Measurements from ENCODE around the gene NTPCR.
A peak's percentile ranks its signal among the peaks of the same experiment; 100 is the strongest.

The NTPCR gene

DNA sequence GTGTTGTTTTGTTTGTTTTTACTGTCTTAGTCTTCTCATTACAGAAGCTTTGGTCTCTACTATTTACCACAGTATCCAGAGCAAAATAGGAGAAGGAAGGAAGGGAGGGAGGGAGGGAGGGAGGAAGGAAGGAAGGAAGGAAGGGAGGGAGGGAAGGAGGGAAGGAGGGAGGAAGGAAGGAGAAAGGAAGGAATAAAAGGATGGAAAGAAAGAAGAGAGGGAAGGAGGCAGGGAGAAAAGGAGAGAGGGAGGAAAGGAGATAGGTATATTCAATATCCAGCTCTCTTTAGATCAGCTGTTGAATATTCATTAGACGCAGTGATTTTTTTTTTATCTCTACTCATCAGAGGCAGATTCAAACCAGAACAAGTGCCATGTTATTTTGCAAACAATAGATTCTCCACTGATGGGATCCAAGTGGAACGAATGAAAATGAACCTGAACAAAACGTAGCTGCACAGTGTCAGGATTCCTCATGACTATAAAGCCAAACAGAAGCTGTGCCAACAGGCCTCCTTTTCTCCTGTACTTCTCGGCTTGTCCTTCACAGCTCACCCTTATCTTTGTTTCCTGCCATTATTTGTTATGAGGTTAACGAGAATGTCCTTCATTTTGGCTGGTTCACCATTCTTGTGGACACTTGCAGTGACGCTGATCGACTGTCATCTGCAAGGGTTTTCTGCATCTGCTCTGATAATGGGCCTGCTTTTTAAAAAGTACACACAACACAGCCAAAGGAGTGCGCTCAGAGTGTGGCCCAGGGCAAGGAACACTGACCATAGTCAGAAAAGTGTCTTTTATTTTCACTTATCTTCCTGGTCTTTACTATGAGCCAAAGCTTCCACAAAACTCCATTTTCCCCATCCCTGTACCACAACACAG lies 7.8 kb upstream of the NTPCR start:
- H3K9ac ChIP-seq (ENCODE audit: low read depth, low read length): no peak overlapping the region
- DNase-seq: no peak
- H3K4me2 ChIP-seq (ENCODE audit: insufficient read depth, low read length): no peak overlapping the region
- H4K20me1 ChIP-seq (ENCODE audit: insufficient read depth, low read length): no peaks in the 10 kb centered on the region
- TF ChIP-seq EZH2 (IDR thresholded peaks at IDR 0.05; ENCODE audit: borderline replicate concordance, low read depth, low read length, severe bottlenecking): no peak
- TF ChIP-seq, protein P1, sequence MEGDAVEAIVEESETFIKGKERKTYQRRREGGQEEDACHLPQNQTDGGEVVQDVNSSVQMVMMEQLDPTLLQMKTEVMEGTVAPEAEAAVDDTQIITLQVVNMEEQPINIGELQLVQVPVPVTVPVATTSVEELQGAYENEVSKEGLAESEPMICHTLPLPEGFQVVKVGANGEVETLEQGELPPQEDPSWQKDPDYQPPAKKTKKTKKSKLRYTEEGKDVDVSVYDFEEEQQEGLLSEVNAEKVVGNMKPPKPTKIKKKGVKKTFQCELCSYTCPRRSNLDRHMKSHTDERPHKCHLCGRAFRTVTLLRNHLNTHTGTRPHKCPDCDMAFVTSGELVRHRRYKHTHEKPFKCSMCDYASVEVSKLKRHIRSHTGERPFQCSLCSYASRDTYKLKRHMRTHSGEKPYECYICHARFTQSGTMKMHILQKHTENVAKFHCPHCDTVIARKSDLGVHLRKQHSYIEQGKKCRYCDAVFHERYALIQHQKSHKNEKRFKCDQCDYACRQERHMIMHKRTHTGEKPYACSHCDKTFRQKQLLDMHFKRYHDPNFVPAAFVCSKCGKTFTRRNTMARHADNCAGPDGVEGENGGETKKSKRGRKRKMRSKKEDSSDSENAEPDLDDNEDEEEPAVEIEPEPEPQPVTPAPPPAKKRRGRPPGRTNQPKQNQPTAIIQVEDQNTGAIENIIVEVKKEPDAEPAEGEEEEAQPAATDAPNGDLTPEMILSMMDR (IDR thresholded peaks at IDR 0.05; ENCODE audit: borderline replicate concordance, extremely low read depth, low read length, poor library complexity, severe bottlenecking): no peak
- H2AFZ ChIP-seq (ENCODE audit: low read depth, low read length): no peak overlapping the region
- H3K27ac ChIP-seq (ENCODE audit: low read length): no peak overlapping the region; the same call in 1 of the 2 replicates
- H3K9me3 ChIP-seq (ENCODE audit: insufficient read depth, low read length, severe bottlenecking): no peaks in the 10 kb centered on the region
- ATAC-seq (ENCODE audit: insufficient read depth, low read depth): no peak
- no peaks in the 10 kb centered on the region for H3K79me2 ChIP-seq (ENCODE audit: insufficient read depth, low read length)
- peaks cover 26% of the 10 kb centered on the region for H3K4me1 ChIP-seq (ENCODE audit: insufficient read depth, low read length)
- no peak overlapping the region for H3K4me3 ChIP-seq (ENCODE audit: low read depth in 1 of 2, low read length in 2 of 2)
- H3K27me3 ChIP-seq (ENCODE audit: insufficient read depth, low read length, poor library complexity): no peaks in the 10 kb centered on the region
- no peaks in the 10 kb centered on the region for H3K36me3 ChIP-seq (ENCODE audit: insufficient read depth, low read length)

DNA sequence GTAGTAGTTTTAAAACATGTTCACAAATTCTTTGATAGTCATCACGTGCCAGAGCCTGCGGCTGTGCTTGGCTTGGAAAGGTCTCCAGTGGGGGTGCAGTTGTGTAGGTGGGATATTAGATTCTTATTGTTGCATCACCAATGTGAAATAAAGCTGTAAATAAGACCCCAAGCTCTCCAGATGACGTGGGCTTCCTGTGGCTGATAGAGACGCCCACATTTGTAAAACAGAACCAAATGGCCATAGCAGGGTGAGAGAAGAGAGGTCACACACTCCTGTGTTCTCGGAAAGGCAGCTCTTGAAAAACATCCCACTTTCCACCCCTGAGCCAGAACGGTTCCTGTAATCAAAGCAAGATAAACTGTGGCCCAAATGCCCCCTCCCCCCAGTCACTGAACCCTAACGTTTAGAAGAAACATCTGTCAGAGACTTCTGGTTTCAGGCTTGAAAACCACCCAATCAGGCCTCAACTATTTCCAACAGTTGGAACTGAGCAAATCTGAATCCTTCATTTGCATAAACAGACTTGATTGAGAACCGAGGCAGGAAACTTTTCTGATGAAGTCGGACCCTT lies 6.6 kb upstream of the NTPCR start:
- H3K4me2 ChIP-seq (ENCODE audit: insufficient read depth, low read length): no peak overlapping the region
- no peaks in the 10 kb centered on the region for H3K9me3 ChIP-seq (ENCODE audit: insufficient read depth, low read length, severe bottlenecking)
- no peak overlapping the region for H3K4me3 ChIP-seq (ENCODE audit: low read depth in 1 of 2, low read length in 2 of 2)
- no peak overlapping the region for H3K9ac ChIP-seq (ENCODE audit: low read depth, low read length)
- no peaks in the 10 kb centered on the region for H3K36me3 ChIP-seq (ENCODE audit: insufficient read depth, low read length)
- TF ChIP-seq, protein P1 (IDR thresholded peaks at IDR 0.05; ENCODE audit: borderline replicate concordance, extremely low read depth, low read length, poor library complexity, severe bottlenecking): no peak
- H3K27ac ChIP-seq (ENCODE audit: low read length): no peak overlapping the region; the same call in 1 of the 2 replicates
- H3K27me3 ChIP-seq (ENCODE audit: insufficient read depth, low read length, poor library complexity): no peaks in the 10 kb centered on the region
- no peak overlapping the region for H2AFZ ChIP-seq (ENCODE audit: low read depth, low read length)
- H4K20me1 ChIP-seq (ENCODE audit: insufficient read depth, low read length): no peaks in the 10 kb centered on the region
- peak; percentile 39; the same call in 1 of the 3 replicates for ATAC-seq (ENCODE audit: insufficient read depth, low read depth)
- H3K4me1 ChIP-seq (ENCODE audit: insufficient read depth, low read length): peaks cover 15% of the 10 kb centered on the region
- DNase-seq: peak; percentile 32
- no peaks in the 10 kb centered on the region for H3K79me2 ChIP-seq (ENCODE audit: insufficient read depth, low read length)

GRCh38 chr1:232944347-232944746 lies 6.1 kb upstream of the NTPCR start:
- Histone ChIP-seq H3K4me3 (ENCODE audit: low read depth in 1 of 2, low read length in 2 of 2) (no peak overlapping the region), H3K4me2 (ENCODE audit: insufficient read depth, low read length) (no peak overlapping the region), H3K79me2 (ENCODE audit: insufficient read depth, low read length) (peaks cover under 1% of the 10 kb centered on the region; the same call in 1 of the 2 replicates), H3K36me3 (ENCODE audit: insufficient read depth, low read length) (no peaks in the 10 kb centered on the region), H2AFZ (ENCODE audit: low read depth, low read length) (0 out of 2 replicates have a peak overlapping the region, but pooled peaks have one; percentile 4), H3K27me3 (ENCODE audit: insufficient read depth, low read length, poor library complexity) (no peaks in the 10 kb centered on the region), H3K9ac (ENCODE audit: low read depth, low read length) (no peak overlapping the region), H3K9me3 (ENCODE audit: insufficient read depth, low read length, severe bottlenecking) (no peaks in the 10 kb centered on the region), H3K4me1 (ENCODE audit: insufficient read depth, low read length) (peaks cover 17% of the 10 kb centered on the region), H4K20me1 (ENCODE audit: insufficient read depth, low read length) (no peaks in the 10 kb centered on the region), H3K27ac (ENCODE audit: low read length) (no peak overlapping the region; the same call in 1 of the 2 replicates)
- 0 out of 3 replicates have a peak, but pooled peaks have one; percentile 27 for ATAC-seq (ENCODE audit: insufficient read depth, low read depth)
- TF ChIP-seq, protein P1 (IDR thresholded peaks at IDR 0.05; ENCODE audit: borderline replicate concordance, extremely low read depth, low read length, poor library complexity, severe bottlenecking): no peak
- TF ChIP-seq EZH2 (IDR thresholded peaks at IDR 0.05; ENCODE audit: borderline replicate concordance, low read depth, low read length, severe bottlenecking): no peak
- no peak for DNase-seq

Data from DND-41 (cell line).